Adrenal gland (tissue), 5 donors: ENCODE data around the gene CACNA1H.

ENCODE experiments used
- CTCF ChIP-seq, 6 experiments: fragments of 450-650 bp in 4 of 6; fragments of 200-600 bp in 2 of 6; sonication (generic) in 1 of 6; IDR thresholded peaks; 1 replicate in 5 of 6; 2 replicates in 1 of 6; pipeline versions ENCODE4 v1.5.1 to v1.8.0; 2016 to 2021; ENCODE audit warnings: antibody characterized with exemption in 6 of 6, mild to moderate bottlenecking in 2 of 6, moderate library complexity in 1 of 6
- POLR2A ChIP-seq, 2 donors: fragments of 450-650 bp; IDR thresholded peaks; one replicate each; pipeline ENCODE4 v1.6.1; 2017; ENCODE audit warnings: antibody characterized with exemption in 2 of 2, mild to moderate bottlenecking in 2 of 2, moderate library complexity in 1 of 2
- donor health status: DM: no; HTN: no; CAD: no.

- TF ChIP-seq CTCF (IDR thresholded peaks at IDR 0.05) (no peak), POLR2A (IDR thresholded peaks at IDR 0.05) (no peak)
These were observed 19.0 kb downstream of the CACNA1H start for GRCh38 chr16:1171854-1172428.
